ENCODE measurements around the gene ZG16.

The ZG16 gene

GRCh38 chr16:29805232-29806098 lies 27.4 kb downstream of the ZG16 start:
- no peak for TF ChIP-seq CTCF (conservative IDR thresholded peaks at IDR 0.05; ENCODE audit: low read depth, low read length)
- peak overlapping the region; percentile 79 for H3K4me3 ChIP-seq (ENCODE audit: low read length)
- DNase-seq (ENCODE audit: low read depth), result peak; percentile 90

- peak within 1 kb of the TSS; percentile 79 for H3K4me3 ChIP-seq (ENCODE audit: low read length)
- no peak for TF ChIP-seq CTCF (conservative IDR thresholded peaks at IDR 0.05; ENCODE audit: low read depth, low read length)
- DNase-seq (ENCODE audit: low read depth), result no peak
Measured at GRCh38 chr16:29806099-29806579, 28.1 kb downstream of the ZG16 start, which contains the start of gene MAZ. TSS of gene MAZ (plus strand) at chr16:29806529. CDS start at chr16:29806702, 173 bp downstream.

- DNase-seq (ENCODE audit: low read depth), result no peak
- TF ChIP-seq CTCF (conservative IDR thresholded peaks at IDR 0.05; ENCODE audit: low read depth, low read length), result no peak
- H3K4me3 ChIP-seq (ENCODE audit: low read length), result peak overlapping the region; percentile 64
Measured at GRCh38 chr16:29806641-29807425, 28.8 kb downstream of the ZG16 start.

GRCh38 chr16:29807426-29808218 lies 29.6 kb downstream of the ZG16 start:
- peak; percentile 35 for TF ChIP-seq CTCF (conservative IDR thresholded peaks at IDR 0.05; ENCODE audit: low read depth, low read length)
- peak; percentile 84 for DNase-seq (ENCODE audit: low read depth)

GRCh38 chr16:29808219-29808900 lies 30.3 kb downstream of the ZG16 start:
- TF ChIP-seq CTCF (conservative IDR thresholded peaks at IDR 0.05; ENCODE audit: low read depth, low read length), result no peak
- H3K4me3 ChIP-seq (ENCODE audit: low read length), result peak overlapping the region; percentile 64
- DNase-seq (ENCODE audit: low read depth), result no peak

More at GRCh38 chr16:29807426-29808218, 29.6 kb downstream of the ZG16 start:
- peak overlapping the region; percentile 64 for H3K4me3 ChIP-seq (ENCODE audit: low read length)

All from retinal pigment epithelial cell (primary cell).